HK-2 (cell line): ENCODE data around the gene ZNF609.

Source experiments
- DNase-seq: peaks from one replicate; pipeline ENCODE4 v3.0.0-alpha.2; 2018; ENCODE audit not compliant: unreplicated experiment

Gene ZNF609

GRCh38 chr15:64731805-64732151 lies 271.4 kb downstream of the ZNF609 start:
- no peak for DNase-seq

- DNase-seq = no peak
Observed at GRCh38 chr15:64732156-64732860, 271.9 kb downstream of the ZNF609 start.
